Smooth muscle cell (in vitro differentiated cells): ENCODE measurements around the gene SCN2A. TPM values are rescaled to one million over a fixed set of nuclear protein-coding genes. Genes with fewer than 3 reads are reported as not detected.

Experiments
- DNase-seq: peaks from one replicate; lab custom pipeline; 2025; ENCODE audit not compliant: unreplicated experiment; lab: John Stamatoyannopoulos, UW
- H2AFZ ChIP-seq: fragments of 200-600 bp; sonication (generic); 2 replicates; pipeline ENCODE4 v1.6.0; 2016; ENCODE audit warnings: antibody characterized with exemption, low read depth, mild to moderate bottlenecking
- H3F3A ChIP-seq: fragments of 200-600 bp; sonication (generic); 2 replicates; pipeline ENCODE4 v1.6.0; 2017; ENCODE audit warnings: antibody characterized with exemption, low read depth
- H3K27ac ChIP-seq: fragments of 200-600 bp; sonication (generic); 2 replicates; pipeline ENCODE4 v1.5.1; 2016; ENCODE audit warnings: low read depth, mild to moderate bottlenecking
- H3K27me3 ChIP-seq: fragments of 200-600 bp; sonication (generic); 2 replicates; pipeline ENCODE4 v1.6.1; 2016; ENCODE audit warnings: low read depth, mild to moderate bottlenecking
- H3K36me3 ChIP-seq: fragments of 200-600 bp; sonication (generic); 2 replicates; pipeline ENCODE4 v1.5.1; 2016; ENCODE audit warnings: low read depth
- H3K4me1 ChIP-seq: fragments of 200-600 bp; sonication (generic); 2 replicates; pipeline ENCODE4 v1.5.1; 2016; ENCODE audit warnings: low read depth
- H3K4me2 ChIP-seq: fragments of 200-600 bp; sonication (generic); 2 replicates; pipeline ENCODE4 v1.6.0; 2016; ENCODE audit warnings: mild to moderate bottlenecking
- H3K4me3 ChIP-seq: fragments of 200-600 bp; sonication (generic); 2 replicates; pipeline ENCODE4 v1.5.1; 2016; ENCODE audit warnings: mild to moderate bottlenecking
- H3K79me2 ChIP-seq: fragments of 200-600 bp; sonication (generic); 2 replicates; pipeline ENCODE4 v1.6.0; 2016; ENCODE audit warnings: low read depth, mild to moderate bottlenecking
- H3K9ac ChIP-seq: fragments of 200-600 bp; sonication (generic); 2 replicates; pipeline ENCODE4 v1.6.0; 2016; ENCODE audit warnings: low read depth
- H3K9me3 ChIP-seq: fragments of 200-600 bp; sonication (generic); replicated peaks from 2 replicates; pipeline ENCODE4 v1.5.1; 2016; ENCODE audit warnings: low read depth
- H4K20me1 ChIP-seq: fragments of 200-600 bp; sonication (generic); 2 replicates; pipeline ENCODE4 v1.6.0; 2016; ENCODE audit warnings: low read depth
- WGBS: methylation state at CpG from one replicate; pipeline ENCODE4 v1.1.7; 2016; ENCODE audit warnings: low lambda C conversion rate; 5-methylcytosine and 5-hydroxymethylcytosine counted together
- polyA plus RNA-seq: library from polyadenylated mRNA; unstranded; fragments of >200 nt; fragmentation: Nextera tagmentation; extraction: Ambion mirVana; gene quantifications from 2 replicates; pipeline ENCODE4 v1.2.1, GENCODE V29; 2016
- total RNA-seq: library from RNA; depleted of rRNA; stranded (reverse); fragments of >200 nt; gene quantifications from 2 replicates; pipeline ENCODE4 v1.2.3, GENCODE V29; 2014
- TF ChIP-seq, protein P1 (sequence below): fragments of 200-600 bp; sonication (generic); IDR thresholded peaks from 2 replicates; pipeline ENCODE4 v1.5.1; 2017; ENCODE audit warnings: borderline replicate concordance, mild to moderate bottlenecking, antibody characterized with exemption; ENCODE audit not compliant: insufficient read depth, poor library complexity, severe bottlenecking

Gene SCN2A
- total and polyA plus RNA-seq, 2 experiments from 2014 or later = 0.17 to 0.27 TPM

DNA sequence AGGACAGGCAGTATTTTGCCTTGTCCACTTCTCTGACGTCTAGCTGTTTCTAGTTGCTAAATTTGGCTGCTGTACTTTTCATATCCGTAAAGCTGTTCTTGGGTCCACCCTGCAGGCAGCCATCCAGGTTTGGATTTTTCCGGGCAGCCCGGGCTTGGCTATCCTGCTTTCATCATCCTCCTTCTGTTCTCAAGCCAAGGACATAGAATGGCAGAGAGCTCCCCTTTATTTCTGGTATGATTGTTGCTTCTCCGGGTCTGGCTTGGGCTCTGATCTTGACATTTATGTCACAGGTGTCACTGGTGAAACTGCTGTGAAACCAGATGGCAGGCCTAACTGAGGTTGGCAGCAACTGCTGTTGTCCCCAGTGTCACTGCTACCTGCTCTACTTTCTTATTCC, 35.5 kb downstream of the SCN2A start:
- H3K27ac ChIP-seq = no peak overlapping the region
- no peaks in the 10 kb centered on the region for H3K79me2 ChIP-seq
- H3K9ac ChIP-seq = no peak overlapping the region
- H3K27me3 ChIP-seq = no peaks in the 10 kb centered on the region
- H2AFZ ChIP-seq = no peak overlapping the region
- H3K4me2 ChIP-seq = no peak overlapping the region
- H3K4me1 ChIP-seq = no peaks in the 10 kb centered on the region
- H3F3A ChIP-seq = no peaks in the 10 kb centered on the region
- H3K36me3 ChIP-seq = no peaks in the 10 kb centered on the region
- no peak for DNase-seq
- no peaks in the 10 kb centered on the region for H4K20me1 ChIP-seq
- WGBS = 86% methylated on average over 5 of the region's 5 CpGs
- TF ChIP-seq, protein P1, sequence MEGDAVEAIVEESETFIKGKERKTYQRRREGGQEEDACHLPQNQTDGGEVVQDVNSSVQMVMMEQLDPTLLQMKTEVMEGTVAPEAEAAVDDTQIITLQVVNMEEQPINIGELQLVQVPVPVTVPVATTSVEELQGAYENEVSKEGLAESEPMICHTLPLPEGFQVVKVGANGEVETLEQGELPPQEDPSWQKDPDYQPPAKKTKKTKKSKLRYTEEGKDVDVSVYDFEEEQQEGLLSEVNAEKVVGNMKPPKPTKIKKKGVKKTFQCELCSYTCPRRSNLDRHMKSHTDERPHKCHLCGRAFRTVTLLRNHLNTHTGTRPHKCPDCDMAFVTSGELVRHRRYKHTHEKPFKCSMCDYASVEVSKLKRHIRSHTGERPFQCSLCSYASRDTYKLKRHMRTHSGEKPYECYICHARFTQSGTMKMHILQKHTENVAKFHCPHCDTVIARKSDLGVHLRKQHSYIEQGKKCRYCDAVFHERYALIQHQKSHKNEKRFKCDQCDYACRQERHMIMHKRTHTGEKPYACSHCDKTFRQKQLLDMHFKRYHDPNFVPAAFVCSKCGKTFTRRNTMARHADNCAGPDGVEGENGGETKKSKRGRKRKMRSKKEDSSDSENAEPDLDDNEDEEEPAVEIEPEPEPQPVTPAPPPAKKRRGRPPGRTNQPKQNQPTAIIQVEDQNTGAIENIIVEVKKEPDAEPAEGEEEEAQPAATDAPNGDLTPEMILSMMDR = no peak
- no peaks in the 10 kb centered on the region for H3K9me3 ChIP-seq
- H3K4me3 ChIP-seq = no peak overlapping the region

DNA sequence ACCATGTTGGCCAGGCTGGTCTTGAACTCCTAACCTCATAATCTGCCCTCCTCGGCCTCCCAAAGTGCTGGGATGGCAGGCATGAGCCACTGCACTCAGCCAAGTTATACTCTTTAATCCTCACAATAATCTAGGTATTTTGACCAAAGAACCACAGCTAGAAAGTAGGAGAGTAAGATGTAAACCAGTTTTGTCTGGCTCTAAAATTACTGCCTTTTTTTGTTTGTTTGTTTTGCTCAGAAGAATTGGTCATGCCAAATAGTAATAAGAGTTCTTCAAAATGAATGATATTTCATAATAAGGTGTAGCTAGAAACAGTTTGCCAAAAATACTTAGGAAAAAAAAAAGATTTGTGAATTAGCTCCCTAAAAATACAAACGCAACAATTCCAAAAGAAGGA, 36.7 kb downstream of the SCN2A start:
- Histone ChIP-seq H3K9ac (no peak overlapping the region), H3K79me2 (no peaks in the 10 kb centered on the region), H3K27me3 (no peaks in the 10 kb centered on the region), H3F3A (no peaks in the 10 kb centered on the region), H4K20me1 (no peaks in the 10 kb centered on the region), H3K4me2 (no peak overlapping the region), H3K27ac (no peak overlapping the region), H2AFZ (no peak overlapping the region), H3K36me3 (no peaks in the 10 kb centered on the region), H3K9me3 (no peaks in the 10 kb centered on the region), H3K4me1 (no peaks in the 10 kb centered on the region), H3K4me3 (no peak overlapping the region)
- TF ChIP-seq, protein P1 = no peak
- 86% methylated on average over 2 of the region's 2 CpGs for WGBS
- no peak for DNase-seq

DNA sequence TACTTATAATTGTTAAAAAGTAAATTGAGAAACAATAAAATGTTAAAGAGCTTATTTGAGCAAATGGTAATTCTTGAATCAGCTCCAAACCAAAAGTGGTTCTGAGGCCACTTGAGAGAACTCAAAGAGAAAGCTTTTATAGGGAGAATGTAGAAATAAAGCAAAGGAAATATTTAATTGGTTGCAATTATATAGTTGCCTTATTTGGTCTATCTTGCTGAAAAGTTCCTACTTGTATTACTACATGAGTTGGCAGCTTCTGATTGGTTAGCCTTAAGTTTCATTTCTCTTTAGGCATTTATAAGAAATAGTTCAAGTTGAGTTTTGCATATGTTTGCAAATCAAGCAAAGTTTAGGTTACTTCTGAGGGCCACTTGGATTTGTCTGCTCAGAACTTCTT, 38.1 kb downstream of the SCN2A start:
- Histone ChIP-seq H3K27me3 (no peaks in the 10 kb centered on the region), H3K4me2 (no peak overlapping the region), H3K27ac (no peak overlapping the region), H3K4me1 (no peaks in the 10 kb centered on the region), H3K4me3 (no peak overlapping the region), H3K9me3 (no peaks in the 10 kb centered on the region), H2AFZ (no peak overlapping the region), H3K79me2 (no peaks in the 10 kb centered on the region), H3F3A (no peaks in the 10 kb centered on the region), H4K20me1 (no peaks in the 10 kb centered on the region), H3K9ac (no peak overlapping the region), H3K36me3 (no peaks in the 10 kb centered on the region)
- no peak for DNase-seq
- TF ChIP-seq, protein P1 = no peak

DNA sequence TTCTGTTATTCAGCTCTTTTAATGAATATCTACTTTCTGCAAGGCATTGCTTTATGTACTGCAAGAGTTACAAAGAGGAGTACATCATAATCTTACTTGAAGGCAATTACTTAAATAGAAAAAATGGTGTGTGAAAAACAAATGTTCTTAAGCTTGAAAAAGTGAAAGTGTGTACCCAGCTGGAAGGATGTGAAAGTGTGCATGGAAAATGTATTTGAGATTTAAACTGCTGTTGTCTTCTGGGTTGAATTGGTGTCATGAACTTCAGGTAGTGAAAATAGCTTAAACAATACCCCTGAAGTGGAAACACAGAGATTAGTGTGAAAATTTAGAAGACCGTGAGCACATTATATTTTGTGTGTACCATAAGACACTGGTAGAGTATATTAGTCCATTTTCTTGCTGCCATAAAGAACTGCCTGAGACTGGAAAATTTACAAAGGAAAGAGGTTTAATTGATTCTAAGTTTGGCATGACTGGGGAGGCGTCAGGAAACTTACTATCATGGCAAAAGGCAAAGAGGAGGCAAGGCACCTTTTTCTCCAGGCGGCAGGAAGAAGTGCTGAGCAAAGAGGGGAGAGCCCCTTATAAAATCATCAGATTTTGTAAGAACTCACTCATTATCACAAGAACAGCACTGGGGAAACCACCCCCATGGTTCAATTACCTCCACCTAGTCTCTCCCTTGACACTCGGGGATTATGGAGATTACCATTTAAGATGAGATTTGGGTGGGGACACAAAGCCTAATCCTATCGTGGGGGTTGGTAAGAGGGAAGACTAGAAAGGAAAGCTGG, 38.8 kb downstream of the SCN2A start:
- Histone ChIP-seq H3K4me2 (no peak overlapping the region), H3F3A (no peaks in the 10 kb centered on the region), H3K27me3 (no peaks in the 10 kb centered on the region), H4K20me1 (no peaks in the 10 kb centered on the region), H3K79me2 (no peaks in the 10 kb centered on the region), H3K4me1 (no peaks in the 10 kb centered on the region), H3K27ac (no peak overlapping the region), H3K9me3 (no peaks in the 10 kb centered on the region), H3K9ac (no peak overlapping the region), H3K36me3 (no peaks in the 10 kb centered on the region), H3K4me3 (no peak overlapping the region), H2AFZ (no peak overlapping the region)
- no peak for DNase-seq
- 74% methylated on average over 5 of the region's 5 CpGs for WGBS
- TF ChIP-seq, protein P1 = no peak
